GM12878 (cell line): ENCODE measurements around the gene XPOT. TPM values are rescaled to one million over a fixed set of nuclear protein-coding genes. Genes with fewer than 3 reads are reported as not detected.

Experiments
- KAT2A ChIP-seq: conservative IDR thresholded peaks from 2 replicates; pipeline ENCODE4 v1.6.1; 2011; ENCODE audit warnings: low read depth, low read length; ENCODE audit not compliant: control insufficient read depth
- LARP7 ChIP-seq: fragments of 450-650 bp; IDR thresholded peaks from 2 replicates; pipeline ENCODE4 v1.6.1; 2017; ENCODE audit warnings: mild to moderate bottlenecking
- RAD21 ChIP-seq: IDR thresholded peaks from 2 replicates; pipeline ENCODE4 v1.6.1; 2011; ENCODE audit warnings: mild to moderate bottlenecking, low read depth, low read length, moderate library complexity; ENCODE audit not compliant: insufficient read depth
- RELB ChIP-seq: fragments of 450-650 bp; IDR thresholded peaks from 2 replicates; pipeline ENCODE4 v1.6.1; 2017; ENCODE audit warnings: low read depth, mild to moderate bottlenecking, moderate library complexity
- REST ChIP-seq: IDR thresholded peaks from 2 replicates; pipeline ENCODE4 v1.6.1; 2012; ENCODE audit warnings: mild to moderate bottlenecking, low read depth, low read length
- SP1 ChIP-seq: IDR thresholded peaks from one replicate; pipeline ENCODE4 v1.6.1; 2011; ENCODE audit warnings: low read depth, low read length
- USF2 ChIP-seq: IDR thresholded peaks from 2 replicates; pipeline ENCODE4 v1.6.1; 2011; ENCODE audit warnings: low read depth, low read length, improper control_type of control experiment, borderline replicate concordance
- YY1 ChIP-seq: IDR thresholded peaks from 2 replicates; pipeline ENCODE4 v1.6.1; 2011; ENCODE audit warnings: low read depth, mild to moderate bottlenecking, low read length
- polyA plus RNA-seq, 11 experiments: library from polyadenylated mRNA; depleted of rRNA in 4 of 11; unstranded in 6 of 11; stranded (reverse) in 5 of 11; fragments of >200 nt; fragmentation: Nextera tagmentation in 4 of 11; fragmentation: Illumina TruSeq in 1 of 11; extraction: Ambion mirVana in 4 of 11; extraction: Trizol in 1 of 11; gene quantifications; 1 replicate in 1 of 11; 2 replicates in 10 of 11; pipeline versions ENCODE4 v1.2.1 to v1.2.3, GENCODE V29; 2011 to 2016; ENCODE audit warnings: inconsistent platforms in 2 of 11, missing spikeins in 2 of 11, low read depth in 1 of 11
- total RNA-seq, 4 experiments: library from RNA; depleted of rRNA in 3 of 4; stranded (reverse); fragments of >200 nt in 3 of 4; fragmentation: Illumina TruSeq in 1 of 4; extraction: Trizol in 1 of 4; gene quantifications; 2 replicates each; pipeline versions ENCODE4 v1.2.1 to v1.2.3, GENCODE V29; 2013 to 2021
- TF ChIP-seq, protein P1 (sequence below): fragments of 450-650 bp; IDR thresholded peaks from 2 replicates; pipeline ENCODE4 v1.6.1; 2017; ENCODE audit warnings: mild to moderate bottlenecking, moderate library complexity
- TF ChIP-seq, protein P2 (sequence below): fragments of 450-650 bp; IDR thresholded peaks from 2 replicates; pipeline ENCODE4 v1.6.1; 2017; ENCODE audit warnings: mild to moderate bottlenecking, moderate library complexity

The XPOT gene
- total and polyA plus RNA-seq, 10 of the 15 experiments (the other 5 are each of a cell fraction or from before 2014, with no cell fraction given): 11.9 to 66.3 (median 54.7) TPM

- peak; percentile 91 for TF ChIP-seq USF2
- TF ChIP-seq REST: 0 out of 2 replicates have a peak, but pooled peaks have one; percentile 8
- peak; percentile 58; the same call in 1 of the 2 replicates for TF ChIP-seq YY1
- no peak for TF ChIP-seq SP1
- TF ChIP-seq, protein P1, sequence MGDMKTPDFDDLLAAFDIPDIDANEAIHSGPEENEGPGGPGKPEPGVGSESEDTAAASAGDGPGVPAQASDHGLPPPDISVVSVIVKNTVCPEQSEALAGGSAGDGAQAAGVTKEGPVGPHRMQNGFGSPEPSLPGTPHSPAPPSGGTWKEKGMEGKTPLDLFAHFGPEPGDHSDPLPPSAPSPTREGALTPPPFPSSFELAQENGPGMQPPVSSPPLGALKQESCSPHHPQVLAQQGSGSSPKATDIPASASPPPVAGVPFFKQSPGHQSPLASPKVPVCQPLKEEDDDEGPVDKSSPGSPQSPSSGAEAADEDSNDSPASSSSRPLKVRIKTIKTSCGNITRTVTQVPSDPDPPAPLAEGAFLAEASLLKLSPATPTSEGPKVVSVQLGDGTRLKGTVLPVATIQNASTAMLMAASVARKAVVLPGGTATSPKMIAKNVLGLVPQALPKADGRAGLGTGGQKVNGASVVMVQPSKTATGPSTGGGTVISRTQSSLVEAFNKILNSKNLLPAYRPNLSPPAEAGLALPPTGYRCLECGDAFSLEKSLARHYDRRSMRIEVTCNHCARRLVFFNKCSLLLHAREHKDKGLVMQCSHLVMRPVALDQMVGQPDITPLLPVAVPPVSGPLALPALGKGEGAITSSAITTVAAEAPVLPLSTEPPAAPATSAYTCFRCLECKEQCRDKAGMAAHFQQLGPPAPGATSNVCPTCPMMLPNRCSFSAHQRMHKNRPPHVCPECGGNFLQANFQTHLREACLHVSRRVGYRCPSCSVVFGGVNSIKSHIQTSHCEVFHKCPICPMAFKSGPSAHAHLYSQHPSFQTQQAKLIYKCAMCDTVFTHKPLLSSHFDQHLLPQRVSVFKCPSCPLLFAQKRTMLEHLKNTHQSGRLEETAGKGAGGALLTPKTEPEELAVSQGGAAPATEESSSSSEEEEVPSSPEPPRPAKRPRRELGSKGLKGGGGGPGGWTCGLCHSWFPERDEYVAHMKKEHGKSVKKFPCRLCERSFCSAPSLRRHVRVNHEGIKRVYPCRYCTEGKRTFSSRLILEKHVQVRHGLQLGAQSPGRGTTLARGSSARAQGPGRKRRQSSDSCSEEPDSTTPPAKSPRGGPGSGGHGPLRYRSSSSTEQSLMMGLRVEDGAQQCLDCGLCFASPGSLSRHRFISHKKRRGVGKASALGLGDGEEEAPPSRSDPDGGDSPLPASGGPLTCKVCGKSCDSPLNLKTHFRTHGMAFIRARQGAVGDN: peak; percentile 66
- TF ChIP-seq KAT2A: no peak
- TF ChIP-seq RELB: 0 out of 2 replicates have a peak, but pooled peaks have one; percentile 24
- peak; percentile 96 for TF ChIP-seq LARP7
- TF ChIP-seq, protein P2, sequence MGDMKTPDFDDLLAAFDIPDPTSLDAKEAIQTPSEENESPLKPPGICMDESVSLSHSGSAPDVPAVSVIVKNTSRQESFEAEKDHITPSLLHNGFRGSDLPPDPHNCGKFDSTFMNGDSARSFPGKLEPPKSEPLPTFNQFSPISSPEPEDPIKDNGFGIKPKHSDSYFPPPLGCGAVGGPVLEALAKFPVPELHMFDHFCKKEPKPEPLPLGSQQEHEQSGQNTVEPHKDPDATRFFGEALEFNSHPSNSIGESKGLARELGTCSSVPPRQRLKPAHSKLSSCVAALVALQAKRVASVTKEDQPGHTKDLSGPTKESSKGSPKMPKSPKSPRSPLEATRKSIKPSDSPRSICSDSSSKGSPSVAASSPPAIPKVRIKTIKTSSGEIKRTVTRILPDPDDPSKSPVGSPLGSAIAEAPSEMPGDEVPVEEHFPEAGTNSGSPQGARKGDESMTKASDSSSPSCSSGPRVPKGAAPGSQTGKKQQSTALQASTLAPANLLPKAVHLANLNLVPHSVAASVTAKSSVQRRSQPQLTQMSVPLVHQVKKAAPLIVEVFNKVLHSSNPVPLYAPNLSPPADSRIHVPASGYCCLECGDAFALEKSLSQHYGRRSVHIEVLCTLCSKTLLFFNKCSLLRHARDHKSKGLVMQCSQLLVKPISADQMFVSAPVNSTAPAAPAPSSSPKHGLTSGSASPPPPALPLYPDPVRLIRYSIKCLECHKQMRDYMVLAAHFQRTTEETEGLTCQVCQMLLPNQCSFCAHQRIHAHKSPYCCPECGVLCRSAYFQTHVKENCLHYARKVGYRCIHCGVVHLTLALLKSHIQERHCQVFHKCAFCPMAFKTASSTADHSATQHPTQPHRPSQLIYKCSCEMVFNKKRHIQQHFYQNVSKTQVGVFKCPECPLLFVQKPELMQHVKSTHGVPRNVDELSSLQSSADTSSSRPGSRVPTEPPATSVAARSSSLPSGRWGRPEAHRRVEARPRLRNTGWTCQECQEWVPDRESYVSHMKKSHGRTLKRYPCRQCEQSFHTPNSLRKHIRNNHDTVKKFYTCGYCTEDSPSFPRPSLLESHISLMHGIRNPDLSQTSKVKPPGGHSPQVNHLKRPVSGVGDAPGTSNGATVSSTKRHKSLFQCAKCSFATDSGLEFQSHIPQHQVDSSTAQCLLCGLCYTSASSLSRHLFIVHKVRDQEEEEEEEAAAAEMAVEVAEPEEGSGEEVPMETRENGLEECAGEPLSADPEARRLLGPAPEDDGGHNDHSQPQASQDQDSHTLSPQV: peak; percentile 72
- TF ChIP-seq RAD21: no peak
These were observed 47.7 kb downstream of the XPOT start, which contains the start of gene TBK1 (continued) for GRCh38 chr12:64451687-64452558.
